Central memory CD4-positive, alpha-beta T cell (primary cell): Measurements from ENCODE around the gene FERMT2.
"Not testable (repeated sequence)": the region's sequence is repeated elsewhere in the genome, so short reads cannot be mapped to it uniquely, and the experiment has no call there.

ENCODE experiments used
- DNase-seq: peaks from one replicate; pipeline ENCODE4 v3.0.0; 2022

FERMT2 gene

GRCh38 chr14:52939427-52939826, 11.4 kb downstream of the FERMT2 start:
- no peak for DNase-seq

DNA sequence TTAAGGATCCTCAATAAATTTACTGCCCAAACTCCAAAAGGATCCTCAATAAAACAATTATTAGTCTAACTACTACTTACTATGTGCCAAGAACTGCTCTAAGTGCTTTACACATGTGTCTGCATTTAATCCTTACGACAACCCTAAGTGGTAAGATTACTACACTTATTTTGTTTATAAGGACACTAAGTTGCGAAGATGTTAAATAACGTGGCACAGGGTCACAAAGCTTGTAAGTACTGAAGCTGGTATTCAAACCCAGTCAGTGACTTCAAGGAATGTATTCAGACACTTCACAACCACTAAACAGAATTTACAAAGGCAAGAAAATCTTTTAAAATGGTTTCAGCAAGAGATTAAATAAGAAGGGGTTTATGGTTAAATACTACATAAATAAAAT, 13.0 kb downstream of the FERMT2 start:
- DNase-seq, result no peak

- DNase-seq, result no peak
These were observed 13.5 kb downstream of the FERMT2 start for GRCh38 chr14:52937306-52937705.

GRCh38 chr14:52936437-52936836, 14.4 kb downstream of the FERMT2 start:
- no peak for DNase-seq

- no peak for DNase-seq
These were observed 15.0 kb downstream of the FERMT2 start for GRCh38 chr14:52935833-52936232.

GRCh38 chr14:52934762-52935161, 16.1 kb downstream of the FERMT2 start:
- DNase-seq, result no peak

DNA sequence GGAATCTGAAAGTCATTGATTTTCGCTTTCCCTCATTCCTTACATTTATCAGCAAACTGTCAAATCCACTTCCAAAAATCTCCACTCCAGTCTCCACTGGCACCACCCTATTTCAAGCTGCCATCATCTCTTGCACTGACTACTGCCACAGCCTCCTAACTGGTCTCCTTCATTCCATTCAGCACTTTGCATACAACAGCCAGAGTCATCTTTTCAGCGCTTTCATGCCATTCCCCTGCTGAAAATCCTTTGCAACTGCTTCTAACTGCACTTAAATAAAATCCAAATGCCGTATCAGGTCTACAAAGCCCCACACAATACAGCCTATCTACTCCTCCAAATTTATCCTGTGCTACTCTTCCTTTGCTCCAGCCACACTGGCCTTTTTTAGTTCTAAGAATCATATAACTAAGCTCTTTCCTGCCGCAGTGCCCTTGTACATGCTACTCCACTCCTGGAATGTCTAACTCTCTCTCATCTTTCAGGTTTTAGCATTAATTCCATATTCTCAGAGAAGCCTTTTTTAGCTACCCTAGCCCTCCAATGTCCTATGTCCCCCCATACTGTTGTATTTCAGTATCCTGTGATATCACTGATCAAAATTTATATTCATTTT, 21.6 kb downstream of the FERMT2 start:
- no peak for DNase-seq

- no peak for DNase-seq
These were observed 23.9 kb downstream of the FERMT2 start for GRCh38 chr14:52926953-52927352.

- DNase-seq, result no peak
These were observed 26.8 kb downstream of the FERMT2 start for GRCh38 chr14:52923902-52924575.

GRCh38 chr14:52922656-52923055, 28.2 kb downstream of the FERMT2 start:
- DNase-seq, result no peak

GRCh38 chr14:52922059-52922458, 28.8 kb downstream of the FERMT2 start:
- DNase-seq, result no peak

GRCh38 chr14:52920411-52920810, 30.4 kb downstream of the FERMT2 start:
- not testable (repeated sequence) for DNase-seq

GRCh38 chr14:52919971-52920370, 30.9 kb downstream of the FERMT2 start:
- DNase-seq, result no peak

DNA sequence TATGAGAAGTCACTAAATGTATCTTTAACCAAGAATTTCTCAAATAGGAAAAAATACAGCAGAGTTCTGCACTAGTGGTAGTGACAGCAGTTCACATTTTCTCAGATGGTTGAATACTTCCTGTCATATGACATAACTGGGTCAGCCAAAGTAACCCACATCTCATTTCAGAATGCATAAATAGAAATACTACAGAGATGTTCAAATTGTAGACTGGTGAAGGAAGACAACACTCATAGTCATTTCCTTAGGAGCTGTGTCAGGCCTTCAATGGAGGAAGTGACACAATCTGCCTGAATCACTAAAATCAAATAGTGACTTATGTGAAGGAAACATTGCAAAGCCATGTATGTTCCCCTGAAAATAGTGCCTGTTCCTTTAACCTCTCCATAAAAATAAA, 32.4 kb downstream of the FERMT2 start:
- DNase-seq, result peak; percentile 81

GRCh38 chr14:52917735-52918134, 33.1 kb downstream of the FERMT2 start:
- DNase-seq, result no peak

- DNase-seq, result no peak
These were observed 36.6 kb downstream of the FERMT2 start for GRCh38 chr14:52914295-52914694.

- DNase-seq, result no peak
These were observed 37.6 kb downstream of the FERMT2 start for GRCh38 chr14:52913271-52913670.

GRCh38 chr14:52911904-52912303, 38.9 kb downstream of the FERMT2 start:
- DNase-seq, result no peak

DNA sequence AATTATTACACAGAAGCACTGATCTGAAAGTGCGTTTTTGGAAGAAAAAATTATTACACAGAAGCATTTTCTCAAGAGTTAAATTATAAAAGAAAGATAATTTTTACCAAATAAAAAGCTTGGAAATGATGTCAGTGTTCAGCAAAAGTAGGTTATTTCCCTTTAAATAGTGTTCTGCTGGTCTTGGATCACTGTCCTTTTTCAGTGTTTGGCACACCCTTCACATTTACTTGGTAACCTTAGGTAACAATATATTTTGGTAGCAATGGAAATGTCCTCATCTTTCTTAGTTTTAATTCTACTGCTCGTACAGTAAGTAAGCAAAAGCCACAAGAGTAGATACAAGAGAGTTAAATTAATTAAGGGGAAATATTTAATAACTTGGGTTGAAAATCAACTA, 40.3 kb downstream of the FERMT2 start:
- DNase-seq, result no peak

DNA sequence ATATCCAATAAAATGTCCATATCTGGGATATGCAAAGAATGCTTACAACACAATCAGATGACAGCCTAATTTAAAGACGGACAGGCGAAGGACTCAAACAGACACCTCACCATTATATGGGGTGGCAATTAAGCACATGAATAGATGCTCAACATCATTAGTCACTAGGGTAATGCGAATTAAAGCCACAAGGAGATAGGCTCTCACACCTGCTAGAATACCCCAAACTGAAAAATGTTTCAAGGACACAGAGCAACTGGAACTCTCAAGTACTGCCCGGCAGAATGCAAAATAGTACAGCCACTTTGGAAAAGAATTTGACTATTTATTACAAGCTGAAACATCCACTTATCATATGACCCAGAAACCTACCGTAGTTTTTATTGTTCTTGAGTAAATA, 42.9 kb downstream of the FERMT2 start:
- no peak for DNase-seq

GRCh38 chr14:52906141-52906601, 44.7 kb downstream of the FERMT2 start:
- DNase-seq, result no peak

DNA sequence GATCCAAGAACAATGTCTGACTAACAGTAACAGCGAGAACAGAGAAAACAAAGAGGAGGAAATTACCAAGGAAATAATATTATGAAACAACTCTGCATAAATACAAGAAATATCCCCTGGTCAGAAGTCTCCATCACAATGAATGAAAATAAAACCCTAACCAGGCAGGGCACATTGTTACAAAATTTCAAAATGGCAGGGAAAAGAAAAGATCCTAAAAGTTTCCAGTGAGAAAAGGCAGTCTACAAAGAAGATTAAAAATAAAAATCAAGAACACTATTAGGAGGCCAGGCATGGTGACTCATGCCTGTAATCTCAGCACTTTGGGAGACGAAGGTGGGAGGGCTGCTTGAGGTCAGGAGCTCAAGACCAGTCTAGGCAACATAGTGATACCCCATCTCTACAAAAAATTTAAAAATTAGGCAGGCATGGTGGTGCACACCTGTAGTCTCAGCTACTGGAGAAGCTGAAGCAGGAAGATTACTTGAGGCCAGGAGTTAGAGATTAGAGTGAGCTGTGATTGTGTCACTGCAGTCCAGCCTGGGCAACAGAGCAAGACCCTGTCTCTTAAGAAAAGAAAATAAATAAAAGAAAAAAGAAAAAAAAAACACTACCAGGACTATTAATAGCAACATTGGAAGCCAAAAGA, 47.8 kb downstream of the FERMT2 start:
- DNase-seq, result no peak

DNA sequence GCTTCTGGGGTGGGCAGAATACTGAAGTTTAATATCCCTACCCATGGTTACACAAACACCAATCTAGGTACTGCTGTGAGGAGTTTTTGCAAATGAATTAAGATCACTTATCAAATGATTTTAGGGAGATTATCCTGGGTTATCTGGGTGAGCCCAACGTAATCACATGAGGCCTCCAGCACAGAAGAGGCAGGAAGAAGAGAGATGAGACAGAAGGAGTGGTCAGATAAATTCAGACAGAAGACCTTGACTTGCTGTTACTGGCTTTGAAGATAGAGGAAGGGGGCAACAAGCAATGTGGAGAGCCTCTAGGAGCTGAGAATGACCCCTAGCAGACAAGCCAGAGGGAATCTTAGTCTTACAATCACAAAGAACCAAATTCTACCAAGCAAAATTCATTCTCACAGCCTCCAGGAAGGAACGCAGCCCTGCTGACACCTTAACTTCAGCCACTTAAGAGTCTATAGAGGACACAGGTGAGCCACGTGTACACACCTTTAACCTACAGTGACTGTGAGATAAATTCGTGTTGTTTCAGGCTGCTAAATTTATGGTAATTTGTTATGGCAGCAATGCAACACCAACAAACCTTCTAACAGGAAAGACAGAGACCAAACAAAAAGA, 49.4 kb downstream of the FERMT2 start:
- DNase-seq, result no peak

- no peak for DNase-seq
These were observed 50.1 kb downstream of the FERMT2 start for GRCh38 chr14:52900731-52901130.
